Loucy (cell line): ENCODE measurements around the gene DSCAM.

Experiments
- EZH2phosphoT487 ChIP-seq: fragments of 200-600 bp; IDR thresholded peaks from 2 replicates; pipeline ENCODE4 v1.6.1; 2018; ENCODE audit warnings: antibody characterized with exemption, mild to moderate bottlenecking, moderate library complexity, borderline replicate concordance
- TF ChIP-seq, protein P1 (sequence below): fragments of 200-600 bp; sonication (generic); conservative IDR thresholded peaks from 2 replicates; pipeline ENCODE4 v1.5.1; 2014; ENCODE audit warnings: mild to moderate bottlenecking, antibody characterized with exemption, low read length

DNA sequence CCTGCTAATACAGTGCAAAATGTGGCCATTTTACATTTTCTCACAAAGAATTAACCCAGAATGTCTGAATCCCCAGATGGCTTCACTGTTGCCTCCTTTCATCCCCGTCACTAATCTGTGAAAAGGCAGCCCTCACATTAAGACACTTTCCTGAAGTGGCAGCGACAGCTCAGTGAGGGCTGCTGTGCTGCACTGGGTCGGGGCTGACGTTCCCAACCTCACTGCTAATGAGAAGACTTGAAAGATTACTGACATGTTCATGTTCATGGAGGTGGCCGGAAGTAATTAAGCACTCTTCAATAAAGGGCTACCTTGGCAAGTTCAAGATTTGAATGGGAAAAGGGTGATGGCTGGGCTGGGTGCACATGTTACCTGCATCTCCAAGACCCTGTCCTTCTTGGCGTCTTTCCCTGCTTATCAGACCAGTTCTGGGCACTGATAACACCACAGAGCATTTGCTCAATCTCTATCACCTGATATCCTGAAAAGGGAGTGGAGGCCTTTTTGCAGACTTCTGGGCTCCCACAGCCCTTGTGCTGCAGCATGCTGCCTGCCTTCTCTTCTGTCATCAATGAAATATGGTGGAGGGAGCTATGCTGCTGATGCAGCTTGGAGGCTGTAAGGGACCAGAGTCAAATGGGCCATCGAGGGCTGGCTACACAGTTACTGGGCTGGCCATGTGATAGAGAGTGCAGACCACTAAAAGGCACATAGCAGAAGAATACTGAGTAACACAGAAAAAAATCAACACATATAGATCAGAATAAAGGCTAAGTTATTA lies 596.3 kb downstream of the DSCAM start:
- TF ChIP-seq, protein P1, sequence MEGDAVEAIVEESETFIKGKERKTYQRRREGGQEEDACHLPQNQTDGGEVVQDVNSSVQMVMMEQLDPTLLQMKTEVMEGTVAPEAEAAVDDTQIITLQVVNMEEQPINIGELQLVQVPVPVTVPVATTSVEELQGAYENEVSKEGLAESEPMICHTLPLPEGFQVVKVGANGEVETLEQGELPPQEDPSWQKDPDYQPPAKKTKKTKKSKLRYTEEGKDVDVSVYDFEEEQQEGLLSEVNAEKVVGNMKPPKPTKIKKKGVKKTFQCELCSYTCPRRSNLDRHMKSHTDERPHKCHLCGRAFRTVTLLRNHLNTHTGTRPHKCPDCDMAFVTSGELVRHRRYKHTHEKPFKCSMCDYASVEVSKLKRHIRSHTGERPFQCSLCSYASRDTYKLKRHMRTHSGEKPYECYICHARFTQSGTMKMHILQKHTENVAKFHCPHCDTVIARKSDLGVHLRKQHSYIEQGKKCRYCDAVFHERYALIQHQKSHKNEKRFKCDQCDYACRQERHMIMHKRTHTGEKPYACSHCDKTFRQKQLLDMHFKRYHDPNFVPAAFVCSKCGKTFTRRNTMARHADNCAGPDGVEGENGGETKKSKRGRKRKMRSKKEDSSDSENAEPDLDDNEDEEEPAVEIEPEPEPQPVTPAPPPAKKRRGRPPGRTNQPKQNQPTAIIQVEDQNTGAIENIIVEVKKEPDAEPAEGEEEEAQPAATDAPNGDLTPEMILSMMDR, result no peak
- TF ChIP-seq EZH2phosphoT487, result no peak
